Activated T-cell treated with anti-CD3 and anti-CD28 coated beads, Interleukin-2, amount 50 U/mL, for 24 hours (primary cell): ENCODE measurements around the gene TNFAIP8.
A peak's percentile ranks its signal among the peaks of the same experiment; 100 is the strongest.

Source experiments
- DNase-seq: peaks from one replicate; pipeline ENCODE4 v3.0.0-alpha.2; 2020
- H3K27ac Mint-ChIP-seq: 2 replicates; pipeline ENCODE4 v1.8.0; 2020; ENCODE audit warnings: mild to moderate bottlenecking, mixed read lengths
- H3K27me3 Mint-ChIP-seq: 2 replicates; pipeline ENCODE4 v1.8.0; 2020; ENCODE audit warnings: mixed read lengths
- H3K36me3 Mint-ChIP-seq: 2 replicates; pipeline ENCODE4 v1.8.0; 2020; ENCODE audit warnings: low read depth, mixed read lengths
- H3K4me1 Mint-ChIP-seq: 2 replicates; pipeline ENCODE4 v1.8.0; 2020; ENCODE audit warnings: low read depth, mixed read lengths
- H3K4me3 Mint-ChIP-seq: 2 replicates; pipeline ENCODE4 v1.8.0; 2020; ENCODE audit warnings: mild to moderate bottlenecking, moderate library complexity, mixed read lengths
- H3K9me3 Mint-ChIP-seq: 2 replicates; pipeline ENCODE4 v1.8.0; 2020; ENCODE audit warnings: mixed read lengths

The TNFAIP8 gene

DNA sequence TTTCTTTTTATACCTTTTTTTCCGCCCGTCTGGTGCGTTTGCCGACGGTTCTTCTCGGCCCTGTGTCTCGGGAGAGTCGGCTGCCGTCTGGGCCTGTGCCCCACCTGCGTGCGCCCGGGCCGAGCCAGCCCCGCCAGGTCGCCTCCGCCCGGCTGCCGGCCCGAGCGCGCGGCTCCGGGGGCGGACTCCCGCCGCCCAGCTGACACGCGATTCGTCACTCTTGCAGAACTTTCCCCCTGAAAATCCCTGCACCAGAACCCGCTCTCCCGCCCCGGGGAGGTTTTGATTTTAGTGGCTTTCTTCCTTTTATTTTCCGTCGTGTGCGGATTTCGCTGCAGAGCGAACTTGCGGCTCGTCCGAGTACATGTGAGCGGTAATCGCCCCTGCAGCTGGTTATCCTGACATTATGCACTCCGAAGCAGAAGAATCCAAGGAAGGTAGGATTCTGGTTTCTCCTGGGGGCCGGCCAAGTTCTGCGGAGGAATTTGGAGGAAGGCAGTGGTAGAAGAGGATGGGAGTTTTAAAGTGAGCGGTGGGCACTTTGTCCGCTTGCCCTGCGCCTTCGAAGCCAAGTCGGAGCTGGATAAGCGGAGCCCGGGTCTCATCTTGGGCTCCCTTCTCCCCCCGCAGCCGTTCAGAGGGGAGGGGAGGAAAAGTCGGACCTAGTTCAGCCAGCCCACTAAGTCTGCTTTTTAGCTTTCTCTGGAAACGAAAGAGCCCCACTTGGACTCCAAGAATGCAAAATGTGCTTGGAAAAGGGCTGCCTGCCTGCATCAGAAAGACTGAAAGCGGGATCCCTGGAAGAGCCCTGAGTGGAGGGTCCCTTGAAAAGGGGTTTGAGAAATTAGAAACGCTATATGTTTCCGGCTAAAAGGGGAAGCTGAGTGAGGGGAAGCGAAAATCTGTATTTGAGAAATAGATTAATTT is at the start of gene TNFAIP8:
TSS of gene TNFAIP8 (plus strand) at position 335 of the 927 bp plus-strand sequence. CDS start at position 407, 72 bp downstream.
- Mint-ChIP-seq H3K27me3 (no peaks in the 10 kb centered on the region), H3K27ac (peak within 1 kb of the TSS; percentile 92), H3K4me3 (peak within 1 kb of the TSS; percentile 99), H3K9me3 (no peaks in the 10 kb centered on the region), H3K4me1 (peaks cover 68% of the 10 kb centered on the region), H3K36me3 (peaks cover 64% of the 10 kb centered on the region)
- DNase-seq: peak; percentile 85

- Mint-ChIP-seq H3K9me3 (no peaks in the 10 kb centered on the region), H3K4me3 (no peak overlapping the region), H3K27ac (peak overlapping the region; percentile 20)
These were observed 48.6 kb upstream of the TNFAIP8 start for GRCh38 chr5:119307170-119307569.

DNA sequence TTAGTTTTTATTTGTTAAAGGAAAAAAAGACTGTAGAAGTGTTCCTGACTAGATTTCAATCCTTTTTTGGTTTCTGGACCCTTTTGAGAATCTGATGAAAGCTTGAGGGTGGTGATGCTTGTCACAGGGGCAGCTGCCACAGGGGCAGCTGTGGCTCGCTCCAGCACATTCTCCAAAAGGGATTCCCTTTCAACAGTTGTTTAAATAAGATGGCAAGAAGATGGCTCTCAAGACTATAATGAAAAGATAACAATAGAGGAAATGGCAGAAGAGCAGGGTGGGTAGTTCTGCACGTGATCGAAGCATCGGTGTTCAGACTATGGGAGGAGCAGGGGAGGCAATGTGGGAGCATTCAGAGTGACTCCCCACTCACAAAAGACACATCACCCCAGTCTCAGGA is 46.5 kb upstream of the TNFAIP8 start:
- peak overlapping the region; percentile 47 for H3K4me3 Mint-ChIP-seq
- peaks cover 59% of the 10 kb centered on the region for H3K36me3 Mint-ChIP-seq
- H3K27me3 Mint-ChIP-seq: no peaks in the 10 kb centered on the region
- DNase-seq: no peak
- H3K4me1 Mint-ChIP-seq: peaks cover 94% of the 10 kb centered on the region
- no peaks in the 10 kb centered on the region for H3K9me3 Mint-ChIP-seq
- peak overlapping the region; percentile 97 for H3K27ac Mint-ChIP-seq

More at GRCh38 chr5:119307170-119307569, 48.6 kb upstream of the TNFAIP8 start:
- H3K27me3 Mint-ChIP-seq: no peaks in the 10 kb centered on the region
- H3K36me3 Mint-ChIP-seq: peaks cover 61% of the 10 kb centered on the region
- H3K4me1 Mint-ChIP-seq: peaks cover 94% of the 10 kb centered on the region
- no peak for DNase-seq

DNA sequence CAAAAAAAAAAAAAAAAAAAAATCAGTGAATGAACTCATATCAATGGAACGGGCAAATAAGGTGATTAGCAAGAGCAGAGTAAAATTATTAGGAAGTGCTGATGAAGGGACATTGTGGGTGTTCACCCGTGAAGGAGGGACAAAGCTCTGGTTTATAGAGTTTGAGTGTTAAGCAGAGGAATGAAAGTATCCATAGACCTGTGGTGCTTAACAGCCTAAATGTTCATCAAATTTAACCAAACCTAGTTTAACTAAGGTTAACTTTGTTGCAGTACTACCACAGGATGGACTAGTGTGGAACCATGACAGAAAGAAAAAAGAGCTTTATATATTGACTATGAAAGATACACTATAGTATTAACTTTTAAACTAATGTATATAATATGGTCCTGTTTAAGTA is 44.1 kb upstream of the TNFAIP8 start:
- Mint-ChIP-seq H3K4me1 (peaks cover 95% of the 10 kb centered on the region), H3K27me3 (no peaks in the 10 kb centered on the region), H3K4me3 (no peak overlapping the region)

GRCh38 chr5:119312403-119312802 is 43.4 kb upstream of the TNFAIP8 start:
- Mint-ChIP-seq H3K4me1 (peaks cover 92% of the 10 kb centered on the region), H3K27ac (peak overlapping the region; percentile 97), H3K9me3 (no peaks in the 10 kb centered on the region), H3K36me3 (peaks cover 62% of the 10 kb centered on the region), H3K27me3 (no peaks in the 10 kb centered on the region), H3K4me3 (no peak overlapping the region)
- no peak for DNase-seq

More for the DNA sequence above, 44.1 kb upstream of the TNFAIP8 start:
- no peaks in the 10 kb centered on the region for H3K9me3 Mint-ChIP-seq
- H3K36me3 Mint-ChIP-seq: peaks cover 59% of the 10 kb centered on the region
- peak overlapping the region; percentile 97 for H3K27ac Mint-ChIP-seq
- no peak for DNase-seq

- Mint-ChIP-seq H3K9me3 (no peaks in the 10 kb centered on the region), H3K27me3 (no peaks in the 10 kb centered on the region), H3K36me3 (peaks cover 63% of the 10 kb centered on the region), H3K4me3 (peak overlapping the region; percentile 12), H3K27ac (peak overlapping the region; percentile 97), H3K4me1 (peaks cover 92% of the 10 kb centered on the region)
- no peak for DNase-seq
These were observed 42.6 kb upstream of the TNFAIP8 start for GRCh38 chr5:119313197-119313596.

DNA sequence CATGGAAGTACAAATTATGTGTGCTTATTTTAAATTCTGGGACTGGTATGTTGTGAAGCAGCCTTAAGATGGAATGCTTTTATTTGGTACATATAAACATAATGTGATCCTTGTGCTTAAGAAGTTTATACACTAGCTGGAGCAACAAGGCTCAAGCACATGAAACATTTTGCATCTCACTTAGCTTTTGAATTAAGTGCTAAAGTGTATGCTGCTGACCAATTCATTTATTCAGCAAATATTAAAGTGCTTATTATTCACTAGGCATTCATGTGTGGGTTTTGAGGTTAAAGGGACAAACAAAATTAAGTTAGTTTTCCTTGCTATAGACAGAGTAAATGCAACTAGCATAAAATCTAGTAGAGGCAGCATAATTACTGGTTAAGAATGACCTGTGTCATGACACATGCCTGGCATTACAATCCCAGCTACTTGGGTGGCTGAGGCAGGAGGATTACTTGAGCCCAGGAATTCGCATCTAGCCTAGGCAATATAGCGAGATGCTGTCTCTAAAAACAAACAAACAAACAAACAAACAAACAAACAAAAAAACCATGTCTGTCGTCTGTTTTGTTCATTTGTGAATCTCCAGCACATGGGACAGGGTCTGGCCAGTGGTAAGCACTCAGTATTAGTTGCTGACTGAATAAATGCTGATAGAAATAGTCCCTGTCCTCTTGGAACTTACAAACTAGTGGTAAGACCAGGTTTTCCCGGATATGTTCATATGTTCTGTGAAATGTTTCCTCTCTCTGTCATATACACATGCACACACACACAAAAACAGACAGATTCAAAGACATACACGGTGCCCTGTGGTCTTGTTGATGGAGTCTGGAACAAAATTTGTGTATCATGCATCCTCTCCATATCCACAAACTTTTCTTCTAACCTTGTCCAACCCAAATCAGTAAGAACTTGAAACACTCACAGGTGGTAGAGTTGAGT is 41.9 kb upstream of the TNFAIP8 start:
- H3K27me3 Mint-ChIP-seq: no peaks in the 10 kb centered on the region
- no peak for DNase-seq
- H3K4me3 Mint-ChIP-seq: peak overlapping the region; percentile 49
- H3K9me3 Mint-ChIP-seq: no peaks in the 10 kb centered on the region
- peaks cover 64% of the 10 kb centered on the region for H3K36me3 Mint-ChIP-seq
- peaks cover 93% of the 10 kb centered on the region for H3K4me1 Mint-ChIP-seq
- peak overlapping the region; percentile 97 for H3K27ac Mint-ChIP-seq

GRCh38 chr5:119315516-119315949 is 40.3 kb upstream of the TNFAIP8 start:
- H3K9me3 Mint-ChIP-seq: no peaks in the 10 kb centered on the region
- peak overlapping the region; percentile 49 for H3K4me3 Mint-ChIP-seq
- peaks cover 62% of the 10 kb centered on the region for H3K36me3 Mint-ChIP-seq
- DNase-seq: peak; percentile 71
- no peaks in the 10 kb centered on the region for H3K27me3 Mint-ChIP-seq
- H3K4me1 Mint-ChIP-seq: peaks cover 93% of the 10 kb centered on the region
- H3K27ac Mint-ChIP-seq: peak overlapping the region; percentile 97

DNA sequence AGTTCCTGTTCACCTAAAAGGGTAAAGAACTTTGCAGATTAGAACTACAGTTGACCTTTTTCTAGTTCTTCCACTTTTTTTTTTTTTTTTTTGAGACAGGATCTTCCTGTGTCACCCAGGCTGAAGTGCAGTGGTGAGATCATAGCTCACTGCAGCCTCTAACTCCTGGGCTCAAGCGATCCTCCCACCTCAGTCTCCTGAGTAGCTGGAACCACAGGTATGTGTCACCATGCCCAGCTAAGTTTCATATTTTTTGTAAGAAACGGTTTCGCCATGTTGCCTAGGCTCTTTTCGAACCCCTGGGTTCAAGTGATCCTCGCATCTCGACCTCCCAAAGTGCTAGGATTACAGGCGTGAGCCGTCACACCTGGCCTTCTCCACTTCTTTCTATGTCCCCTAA is 39.7 kb upstream of the TNFAIP8 start:
- H3K9me3 Mint-ChIP-seq: no peaks in the 10 kb centered on the region
- peak overlapping the region; percentile 97 for H3K27ac Mint-ChIP-seq
- H3K4me3 Mint-ChIP-seq: peak overlapping the region; percentile 49
- no peaks in the 10 kb centered on the region for H3K27me3 Mint-ChIP-seq
- no peak for DNase-seq
- H3K36me3 Mint-ChIP-seq: peaks cover 59% of the 10 kb centered on the region
- peaks cover 93% of the 10 kb centered on the region for H3K4me1 Mint-ChIP-seq

DNA sequence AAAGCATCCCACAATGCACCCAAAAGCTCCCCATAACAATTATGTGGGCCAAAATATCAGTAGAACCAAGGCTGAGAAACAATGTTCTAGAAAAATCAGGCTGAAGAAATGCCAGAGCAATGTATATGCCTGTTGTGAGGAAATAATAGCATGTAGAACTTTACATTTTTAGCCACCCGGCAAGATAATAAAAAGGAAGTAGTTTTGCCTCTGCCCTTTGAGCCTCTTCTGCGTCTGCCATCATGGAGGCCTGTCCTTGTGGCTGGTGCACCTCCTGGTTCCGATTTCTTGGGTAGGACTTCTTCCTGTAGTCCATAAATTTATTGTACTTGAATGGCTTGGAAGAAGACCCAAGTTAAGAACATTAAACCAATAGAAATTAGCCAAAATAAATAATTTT is 38.9 kb upstream of the TNFAIP8 start:
- Mint-ChIP-seq H3K27ac (peak overlapping the region; percentile 97), H3K27me3 (no peaks in the 10 kb centered on the region), H3K4me1 (peaks cover 96% of the 10 kb centered on the region), H3K36me3 (peaks cover 59% of the 10 kb centered on the region), H3K9me3 (no peaks in the 10 kb centered on the region), H3K4me3 (no peak overlapping the region)
- DNase-seq: no peak

GRCh38 chr5:119318256-119318894 is 37.4 kb upstream of the TNFAIP8 start:
- peaks cover 96% of the 10 kb centered on the region for H3K4me1 Mint-ChIP-seq
- peak overlapping the region; percentile 51 for H3K4me3 Mint-ChIP-seq
- H3K27ac Mint-ChIP-seq: peak overlapping the region; percentile 93
- H3K9me3 Mint-ChIP-seq: no peaks in the 10 kb centered on the region
- no peak for DNase-seq
- H3K36me3 Mint-ChIP-seq: peaks cover 57% of the 10 kb centered on the region
- H3K27me3 Mint-ChIP-seq: no peaks in the 10 kb centered on the region

GRCh38 chr5:119319401-119319800 is 36.4 kb upstream of the TNFAIP8 start:
- Mint-ChIP-seq H3K36me3 (peaks cover 54% of the 10 kb centered on the region), H3K4me1 (peaks cover 95% of the 10 kb centered on the region), H3K27me3 (no peaks in the 10 kb centered on the region), H3K27ac (peak overlapping the region; percentile 93), H3K4me3 (peak overlapping the region; percentile 70), H3K9me3 (no peaks in the 10 kb centered on the region)
- no peak for DNase-seq

DNA sequence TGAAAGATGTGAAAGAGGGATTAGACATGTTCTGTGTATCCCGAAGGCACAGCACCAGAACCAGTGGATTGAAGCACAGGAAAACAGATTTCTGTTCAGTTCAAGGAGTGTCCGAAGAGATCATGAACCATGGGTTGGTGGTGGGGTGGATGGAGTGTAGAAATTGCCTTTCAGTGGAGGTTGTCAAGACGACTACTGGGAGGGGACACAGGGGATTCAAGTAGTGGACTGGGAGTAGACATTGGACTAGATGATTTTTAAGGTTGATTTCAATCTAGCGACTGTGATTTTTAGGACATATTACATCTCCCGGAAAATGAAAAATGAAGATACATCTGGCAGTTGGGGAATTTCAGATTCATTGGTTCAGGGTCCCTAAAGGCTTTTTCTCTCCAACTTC is 35.9 kb upstream of the TNFAIP8 start:
- DNase-seq: no peak
- H3K4me3 Mint-ChIP-seq: peak overlapping the region; percentile 70
- peak overlapping the region; percentile 93 for H3K27ac Mint-ChIP-seq
- H3K36me3 Mint-ChIP-seq: peaks cover 55% of the 10 kb centered on the region
- no peaks in the 10 kb centered on the region for H3K9me3 Mint-ChIP-seq
- peaks cover 94% of the 10 kb centered on the region for H3K4me1 Mint-ChIP-seq
- no peaks in the 10 kb centered on the region for H3K27me3 Mint-ChIP-seq
